ENCODE results near the gene HNRNPUL2.
A peak's percentile ranks its signal among the peaks of the same experiment; 100 is the strongest.

DNA sequence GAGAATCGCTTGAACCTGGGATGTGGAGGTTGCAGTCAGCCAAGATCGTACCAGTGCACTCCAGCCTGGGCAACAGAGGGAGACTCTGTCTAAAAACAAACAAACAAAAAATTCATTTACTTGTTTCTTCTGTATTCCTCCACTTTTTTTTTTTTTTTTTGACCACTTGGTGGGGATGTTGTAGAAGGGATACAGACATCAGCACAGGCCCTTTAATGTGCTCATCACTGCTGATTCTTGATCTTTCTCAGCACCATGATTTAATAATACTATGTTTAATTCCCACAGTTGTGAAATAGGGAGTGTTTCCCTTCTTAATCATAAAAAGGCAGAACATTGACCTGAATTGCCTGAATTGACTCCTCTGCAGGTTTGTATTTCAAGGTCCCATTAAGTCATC lies 5.6 kb upstream of the HNRNPUL2 start:
- TF ChIP-seq, protein P1, sequence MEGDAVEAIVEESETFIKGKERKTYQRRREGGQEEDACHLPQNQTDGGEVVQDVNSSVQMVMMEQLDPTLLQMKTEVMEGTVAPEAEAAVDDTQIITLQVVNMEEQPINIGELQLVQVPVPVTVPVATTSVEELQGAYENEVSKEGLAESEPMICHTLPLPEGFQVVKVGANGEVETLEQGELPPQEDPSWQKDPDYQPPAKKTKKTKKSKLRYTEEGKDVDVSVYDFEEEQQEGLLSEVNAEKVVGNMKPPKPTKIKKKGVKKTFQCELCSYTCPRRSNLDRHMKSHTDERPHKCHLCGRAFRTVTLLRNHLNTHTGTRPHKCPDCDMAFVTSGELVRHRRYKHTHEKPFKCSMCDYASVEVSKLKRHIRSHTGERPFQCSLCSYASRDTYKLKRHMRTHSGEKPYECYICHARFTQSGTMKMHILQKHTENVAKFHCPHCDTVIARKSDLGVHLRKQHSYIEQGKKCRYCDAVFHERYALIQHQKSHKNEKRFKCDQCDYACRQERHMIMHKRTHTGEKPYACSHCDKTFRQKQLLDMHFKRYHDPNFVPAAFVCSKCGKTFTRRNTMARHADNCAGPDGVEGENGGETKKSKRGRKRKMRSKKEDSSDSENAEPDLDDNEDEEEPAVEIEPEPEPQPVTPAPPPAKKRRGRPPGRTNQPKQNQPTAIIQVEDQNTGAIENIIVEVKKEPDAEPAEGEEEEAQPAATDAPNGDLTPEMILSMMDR (IDR thresholded peaks at IDR 0.05; ENCODE audit: low read length): peak; percentile 38
- TF ChIP-seq EZH2 (IDR thresholded peaks at IDR 0.05; ENCODE audit: borderline replicate concordance, low read length): no peak

Measured in OCI-LY1 (cell line).